ENCODE data around the gene ARL2. TPM values are rescaled to one million over a fixed set of nuclear protein-coding genes. Genes with fewer than 3 reads are reported as not detected.

The ARL2 gene
- total and polyA plus RNA-seq, 3 donors from 2014 or later, result 127 to 235 (median 154) TPM

DNA sequence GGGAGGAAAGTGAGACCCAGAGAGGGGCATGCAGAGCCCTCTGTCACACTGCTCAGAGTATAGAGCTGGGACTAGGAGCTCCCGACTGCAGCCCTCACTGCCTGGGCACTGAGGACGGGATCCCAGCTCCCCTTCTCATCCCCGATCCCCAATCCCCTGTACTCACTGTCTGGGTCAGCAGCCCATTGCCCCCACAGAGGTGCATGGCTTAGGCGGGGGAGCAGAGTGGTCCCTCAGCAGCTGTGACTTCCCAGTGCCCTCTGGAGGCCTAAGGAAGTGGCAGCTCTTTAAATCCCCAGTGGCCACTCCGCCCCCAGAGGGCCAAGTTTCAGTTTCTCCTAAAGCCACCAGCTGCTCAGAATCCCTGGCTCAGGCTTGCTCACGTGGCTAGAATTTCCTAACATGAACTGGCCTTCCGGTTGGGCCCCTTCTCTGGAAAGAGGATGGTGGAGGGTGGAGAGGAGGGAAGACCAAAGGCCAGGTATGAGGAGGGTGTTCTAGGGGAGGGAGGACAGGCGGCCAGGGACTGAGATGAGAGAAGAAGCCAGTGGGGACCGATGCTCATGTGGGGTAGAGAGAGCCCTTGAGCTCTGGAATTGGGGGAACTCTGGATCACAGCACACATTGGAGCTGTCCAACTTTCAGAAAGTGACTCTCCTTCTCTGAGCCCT lies 17.1 kb upstream of the ARL2 start, which contains the start of gene BATF2:
Gene BATF2, minus strand, starts transcription at position 262 of the 671 bp plus-strand sequence. Its CDS starts 57 bp downstream, at position 205.
- Histone ChIP-seq H3K27me3 (no peaks in the 10 kb centered on the region), H3K4me1 (no peaks in the 10 kb centered on the region), H3K36me3 (ENCODE audit: low read depth, missing control alignments) (no peaks in the 10 kb centered on the region), H3K4me3 (peak within 1 kb of the TSS in 1 of 2 donors; percentile 37), H3K27ac (no peak within 1 kb of the TSS), H3K9me3 (no peaks in the 10 kb centered on the region)
- WGBS, 2 donors, result 40 to 57% methylated on average over 6 to 9 of the region's 9 CpGs
- peak; percentile 69 for DNase-seq
- TF ChIP-seq, protein P1, sequence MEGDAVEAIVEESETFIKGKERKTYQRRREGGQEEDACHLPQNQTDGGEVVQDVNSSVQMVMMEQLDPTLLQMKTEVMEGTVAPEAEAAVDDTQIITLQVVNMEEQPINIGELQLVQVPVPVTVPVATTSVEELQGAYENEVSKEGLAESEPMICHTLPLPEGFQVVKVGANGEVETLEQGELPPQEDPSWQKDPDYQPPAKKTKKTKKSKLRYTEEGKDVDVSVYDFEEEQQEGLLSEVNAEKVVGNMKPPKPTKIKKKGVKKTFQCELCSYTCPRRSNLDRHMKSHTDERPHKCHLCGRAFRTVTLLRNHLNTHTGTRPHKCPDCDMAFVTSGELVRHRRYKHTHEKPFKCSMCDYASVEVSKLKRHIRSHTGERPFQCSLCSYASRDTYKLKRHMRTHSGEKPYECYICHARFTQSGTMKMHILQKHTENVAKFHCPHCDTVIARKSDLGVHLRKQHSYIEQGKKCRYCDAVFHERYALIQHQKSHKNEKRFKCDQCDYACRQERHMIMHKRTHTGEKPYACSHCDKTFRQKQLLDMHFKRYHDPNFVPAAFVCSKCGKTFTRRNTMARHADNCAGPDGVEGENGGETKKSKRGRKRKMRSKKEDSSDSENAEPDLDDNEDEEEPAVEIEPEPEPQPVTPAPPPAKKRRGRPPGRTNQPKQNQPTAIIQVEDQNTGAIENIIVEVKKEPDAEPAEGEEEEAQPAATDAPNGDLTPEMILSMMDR (IDR thresholded peaks at IDR 0.05), result peak; percentile 15 to 27 (median 26)
- TF ChIP-seq POLR2A (IDR thresholded peaks at IDR 0.05), result no peak
- intact Hi-C loops (cut with DNase I; ENCODE audit: low total_unique reads), result no loop called here

DNA sequence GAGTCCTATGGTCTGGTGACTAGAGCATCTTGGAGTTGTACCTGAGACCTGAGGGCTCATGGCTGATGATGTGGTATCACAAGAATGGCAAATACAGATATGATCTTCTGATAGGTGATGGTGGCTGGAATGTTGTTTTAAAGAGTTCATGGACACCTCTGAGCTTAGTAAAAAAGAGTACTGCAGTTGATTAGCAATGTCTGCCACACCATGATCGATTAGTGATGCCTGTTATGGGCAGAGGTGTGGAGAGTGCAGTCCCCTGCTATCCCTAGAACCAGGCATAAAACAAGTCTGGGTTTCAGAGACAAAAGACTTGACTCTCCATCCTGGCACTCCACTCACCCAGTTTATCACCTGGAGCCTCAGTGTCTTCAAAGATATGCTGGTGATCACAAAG lies 15.8 kb upstream of the ARL2 start:
- Histone ChIP-seq H3K36me3 (ENCODE audit: low read depth, missing control alignments) (no peaks in the 10 kb centered on the region), H3K27ac (no peak overlapping the region), H3K9me3 (no peaks in the 10 kb centered on the region), H3K4me3 (no peak overlapping the region), H3K4me1 (no peaks in the 10 kb centered on the region), H3K27me3 (no peaks in the 10 kb centered on the region)
- DNase-seq, result no peak
- intact Hi-C loops (cut with DNase I; ENCODE audit: low total_unique reads), result no loop called here
- no peak for TF ChIP-seq POLR2A (IDR thresholded peaks at IDR 0.05)
- TF ChIP-seq, protein P1 (IDR thresholded peaks at IDR 0.05), result no peak
- WGBS, 2 donors, result 90 to 92% methylated on average over 1 of the region's 1 CpG

DNA sequence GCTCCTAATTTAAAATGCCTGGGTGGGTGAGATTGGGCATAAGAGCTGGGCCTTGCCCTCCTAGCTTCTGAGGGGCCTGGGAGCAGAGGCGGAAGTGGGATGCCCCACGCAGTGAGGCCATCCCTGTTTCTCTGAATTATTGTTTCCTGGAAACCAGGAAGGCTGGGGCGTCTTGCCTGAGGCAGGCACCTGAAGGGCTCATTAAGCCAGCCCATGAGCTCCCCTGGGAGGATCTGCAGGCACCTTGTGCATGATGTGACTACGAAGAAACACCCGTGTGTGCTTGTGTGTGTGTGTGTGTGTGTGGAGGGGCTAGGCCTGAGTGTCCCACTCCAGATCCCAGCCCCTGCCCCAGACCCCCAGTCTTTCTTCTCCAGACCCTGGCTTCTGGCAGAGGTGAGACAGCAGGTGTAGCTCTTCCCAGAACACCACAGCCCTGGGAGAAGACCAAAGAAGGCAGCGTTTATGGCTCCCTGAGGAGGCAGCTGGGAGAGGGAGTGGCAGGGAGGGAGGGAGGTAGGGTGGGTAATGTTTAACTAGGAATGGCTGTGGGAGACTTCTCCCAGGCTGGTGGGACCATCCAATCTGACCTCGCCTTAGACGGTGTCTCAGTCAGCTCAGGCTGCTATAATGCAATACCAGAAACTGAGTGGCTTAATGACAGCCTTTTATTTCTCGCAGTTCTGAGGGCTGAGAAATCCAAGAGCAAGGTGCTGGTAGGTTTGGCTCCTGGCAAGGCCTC lies 15.1 kb upstream of the ARL2 start:
- intact Hi-C loops (cut with DNase I; ENCODE audit: low total_unique reads), result no loop called here
- no peaks in the 10 kb centered on the region for H3K9me3 ChIP-seq
- no peak overlapping the region for H3K27ac ChIP-seq
- TF ChIP-seq POLR2A (IDR thresholded peaks at IDR 0.05), result no peak
- TF ChIP-seq, protein P1 (IDR thresholded peaks at IDR 0.05), result no peak
- no peak overlapping the region for H3K4me3 ChIP-seq
- H3K4me1 ChIP-seq, result no peaks in the 10 kb centered on the region
- DNase-seq, result no peak
- H3K27me3 ChIP-seq, result no peaks in the 10 kb centered on the region
- H3K36me3 ChIP-seq (ENCODE audit: low read depth, missing control alignments), result no peaks in the 10 kb centered on the region
- WGBS, 2 donors, result 80% methylated on average over 9 of the region's 9 CpGs

DNA sequence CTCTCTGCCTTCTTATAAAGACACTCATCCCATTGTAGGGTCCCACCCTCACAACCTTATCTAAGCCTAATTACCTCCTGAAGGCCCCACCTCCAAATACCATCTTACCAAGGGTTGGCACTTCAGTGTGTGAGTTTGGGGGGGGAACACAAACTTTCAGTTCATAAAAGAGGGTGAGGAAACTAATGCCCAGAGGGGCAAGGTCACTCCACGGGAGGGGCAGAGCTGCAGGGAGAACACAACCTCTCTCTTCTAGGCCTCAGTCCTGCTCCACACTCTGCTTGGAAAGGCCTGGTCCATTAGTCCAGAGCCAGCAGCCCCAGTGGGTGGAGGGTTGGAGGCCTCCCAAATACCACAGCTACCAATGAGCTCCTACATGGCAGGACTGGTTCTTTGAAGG lies 14.5 kb upstream of the ARL2 start:
- Histone ChIP-seq H3K4me1 (no peaks in the 10 kb centered on the region), H3K4me3 (no peak overlapping the region), H3K27ac (no peak overlapping the region), H3K36me3 (ENCODE audit: low read depth, missing control alignments) (no peaks in the 10 kb centered on the region), H3K9me3 (no peaks in the 10 kb centered on the region), H3K27me3 (no peaks in the 10 kb centered on the region)
- DNase-seq, result no peak
- 78 to 92% methylated on average over 1 of the region's 1 CpG for WGBS, 2 donors
- intact Hi-C loops (cut with DNase I; ENCODE audit: low total_unique reads), result no loop called here
- no peak for TF ChIP-seq POLR2A (IDR thresholded peaks at IDR 0.05)
- TF ChIP-seq, protein P1 (IDR thresholded peaks at IDR 0.05), result no peak
